ENCODE data around the gene CTAGE1.

DNA sequence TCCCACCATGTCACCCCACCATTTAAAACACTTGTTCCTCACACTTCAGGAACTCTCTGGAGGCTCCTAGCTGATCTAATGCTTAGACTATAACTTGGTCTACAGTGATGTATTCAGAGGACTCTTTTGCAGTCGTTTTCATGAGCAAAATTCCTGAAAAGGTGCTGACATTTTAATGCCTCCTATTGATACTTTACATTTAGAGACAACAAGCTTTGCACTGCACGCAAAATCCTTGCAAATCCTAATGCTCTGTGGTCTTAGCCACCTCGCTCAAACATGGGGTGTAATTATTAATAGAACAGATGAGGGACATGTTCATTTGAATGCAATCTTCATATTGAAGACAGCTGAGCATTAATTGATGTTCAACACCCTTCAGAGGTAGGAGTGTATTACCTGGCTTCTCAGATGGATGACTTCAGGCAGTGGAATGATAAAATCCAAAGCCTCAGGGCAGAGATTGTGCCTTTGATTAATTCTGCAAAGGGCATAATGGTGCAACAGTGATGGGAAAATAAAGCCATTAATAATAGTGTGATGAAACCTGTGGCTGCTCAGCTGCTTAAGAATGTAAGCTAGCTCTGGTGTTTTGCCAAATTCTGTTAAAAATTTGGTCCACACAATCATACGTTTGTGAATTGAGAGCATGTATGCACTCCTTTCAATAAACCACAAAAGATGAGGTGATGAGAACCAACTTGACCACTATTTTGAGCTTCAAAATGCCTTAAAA, 5.4 kb downstream of the CTAGE1 start:
- TF ChIP-seq POLR2A (IDR thresholded peaks at IDR 0.05) (no peak), EP300 (IDR thresholded peaks at IDR 0.05) (no peak)
- TF ChIP-seq, protein P1, sequence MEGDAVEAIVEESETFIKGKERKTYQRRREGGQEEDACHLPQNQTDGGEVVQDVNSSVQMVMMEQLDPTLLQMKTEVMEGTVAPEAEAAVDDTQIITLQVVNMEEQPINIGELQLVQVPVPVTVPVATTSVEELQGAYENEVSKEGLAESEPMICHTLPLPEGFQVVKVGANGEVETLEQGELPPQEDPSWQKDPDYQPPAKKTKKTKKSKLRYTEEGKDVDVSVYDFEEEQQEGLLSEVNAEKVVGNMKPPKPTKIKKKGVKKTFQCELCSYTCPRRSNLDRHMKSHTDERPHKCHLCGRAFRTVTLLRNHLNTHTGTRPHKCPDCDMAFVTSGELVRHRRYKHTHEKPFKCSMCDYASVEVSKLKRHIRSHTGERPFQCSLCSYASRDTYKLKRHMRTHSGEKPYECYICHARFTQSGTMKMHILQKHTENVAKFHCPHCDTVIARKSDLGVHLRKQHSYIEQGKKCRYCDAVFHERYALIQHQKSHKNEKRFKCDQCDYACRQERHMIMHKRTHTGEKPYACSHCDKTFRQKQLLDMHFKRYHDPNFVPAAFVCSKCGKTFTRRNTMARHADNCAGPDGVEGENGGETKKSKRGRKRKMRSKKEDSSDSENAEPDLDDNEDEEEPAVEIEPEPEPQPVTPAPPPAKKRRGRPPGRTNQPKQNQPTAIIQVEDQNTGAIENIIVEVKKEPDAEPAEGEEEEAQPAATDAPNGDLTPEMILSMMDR (IDR thresholded peaks at IDR 0.05): no peak

Measured in sigmoid colon (tissue), 4 donors.